VCaP (cell line): ENCODE results near the gene BIRC2.

ENCODE experiments used
- H3K27ac ChIP-seq: fragments of 450-650 bp; 2 replicates; pipeline ENCODE4 v1.5.1; 2017
- TF ChIP-seq, protein P1 (sequence below): fragments of 450-650 bp; conservative IDR thresholded peaks from 2 replicates; pipeline ENCODE4 v1.5.1; 2017; ENCODE audit warnings: mild to moderate bottlenecking, moderate library complexity

The BIRC2 gene

DNA sequence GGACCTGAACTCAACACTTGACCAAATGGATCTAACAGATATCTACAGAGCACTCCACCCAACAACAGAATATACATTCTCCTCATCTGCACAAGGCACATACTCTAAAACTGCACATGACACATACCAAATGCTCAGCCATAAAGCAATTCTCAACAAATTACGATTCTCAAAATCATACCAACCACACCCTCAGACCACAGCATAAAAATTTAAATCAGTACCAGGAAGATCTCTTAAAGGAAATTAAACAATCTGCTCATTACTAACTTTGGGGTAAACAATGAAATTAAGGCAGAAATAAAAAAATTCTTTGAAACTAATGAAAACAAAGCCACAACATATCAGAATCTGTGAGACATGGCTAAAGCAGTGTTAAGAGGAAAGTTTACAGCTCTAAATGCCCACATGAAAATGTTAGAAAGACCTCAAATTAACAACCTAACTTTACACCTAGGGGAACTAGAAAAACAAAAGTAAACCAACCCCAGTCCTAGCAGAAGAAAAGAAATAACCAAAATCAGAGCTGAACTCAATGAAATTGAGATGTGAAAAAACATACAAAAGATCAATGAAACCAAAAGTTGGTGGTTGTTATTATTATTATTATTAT is 68.4 kb downstream of the BIRC2 start:
- no peak overlapping the region for H3K27ac ChIP-seq
- TF ChIP-seq, protein P1, sequence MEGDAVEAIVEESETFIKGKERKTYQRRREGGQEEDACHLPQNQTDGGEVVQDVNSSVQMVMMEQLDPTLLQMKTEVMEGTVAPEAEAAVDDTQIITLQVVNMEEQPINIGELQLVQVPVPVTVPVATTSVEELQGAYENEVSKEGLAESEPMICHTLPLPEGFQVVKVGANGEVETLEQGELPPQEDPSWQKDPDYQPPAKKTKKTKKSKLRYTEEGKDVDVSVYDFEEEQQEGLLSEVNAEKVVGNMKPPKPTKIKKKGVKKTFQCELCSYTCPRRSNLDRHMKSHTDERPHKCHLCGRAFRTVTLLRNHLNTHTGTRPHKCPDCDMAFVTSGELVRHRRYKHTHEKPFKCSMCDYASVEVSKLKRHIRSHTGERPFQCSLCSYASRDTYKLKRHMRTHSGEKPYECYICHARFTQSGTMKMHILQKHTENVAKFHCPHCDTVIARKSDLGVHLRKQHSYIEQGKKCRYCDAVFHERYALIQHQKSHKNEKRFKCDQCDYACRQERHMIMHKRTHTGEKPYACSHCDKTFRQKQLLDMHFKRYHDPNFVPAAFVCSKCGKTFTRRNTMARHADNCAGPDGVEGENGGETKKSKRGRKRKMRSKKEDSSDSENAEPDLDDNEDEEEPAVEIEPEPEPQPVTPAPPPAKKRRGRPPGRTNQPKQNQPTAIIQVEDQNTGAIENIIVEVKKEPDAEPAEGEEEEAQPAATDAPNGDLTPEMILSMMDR = no peak

DNA sequence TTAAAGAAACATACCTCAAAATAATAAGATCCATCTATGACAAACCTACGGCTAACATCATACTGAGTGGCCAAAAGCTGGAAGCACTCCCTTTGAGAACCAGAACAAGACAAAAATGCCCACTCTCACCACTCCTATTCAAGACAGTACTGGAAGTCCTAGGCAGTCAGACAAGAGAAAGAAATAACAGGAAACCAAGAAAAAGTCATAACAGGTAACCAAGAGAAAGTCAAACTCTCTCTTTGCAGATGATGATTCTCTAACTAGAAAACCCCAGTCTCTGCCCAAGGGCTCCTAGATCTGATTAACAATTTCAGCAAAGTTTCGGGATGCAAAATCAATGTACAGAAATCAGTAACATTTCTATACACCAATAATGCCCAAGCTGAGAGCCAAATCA is 70.0 kb downstream of the BIRC2 start:
- H3K27ac ChIP-seq = no peak overlapping the region
- TF ChIP-seq, protein P1 = no peak

DNA sequence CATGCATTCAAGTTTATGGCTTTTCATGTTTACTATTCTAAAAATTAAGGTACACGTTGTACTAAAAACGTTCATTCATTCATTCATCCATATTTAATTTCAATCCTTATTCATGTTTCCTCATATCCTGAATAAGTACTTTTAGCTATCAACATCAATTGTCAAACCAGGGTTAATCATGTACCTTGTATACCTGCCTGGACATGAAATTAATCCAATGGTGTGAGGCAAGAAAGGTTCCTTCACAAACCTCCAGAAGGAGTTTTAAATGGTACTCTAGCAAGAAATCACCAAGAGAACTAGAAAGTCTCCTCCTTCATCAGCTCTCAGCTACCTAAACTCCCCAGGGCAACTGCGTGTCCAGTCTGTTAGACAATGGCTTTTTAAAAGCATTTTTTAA is 72.2 kb downstream of the BIRC2 start:
- no peak overlapping the region for H3K27ac ChIP-seq
- TF ChIP-seq, protein P1 = no peak

DNA sequence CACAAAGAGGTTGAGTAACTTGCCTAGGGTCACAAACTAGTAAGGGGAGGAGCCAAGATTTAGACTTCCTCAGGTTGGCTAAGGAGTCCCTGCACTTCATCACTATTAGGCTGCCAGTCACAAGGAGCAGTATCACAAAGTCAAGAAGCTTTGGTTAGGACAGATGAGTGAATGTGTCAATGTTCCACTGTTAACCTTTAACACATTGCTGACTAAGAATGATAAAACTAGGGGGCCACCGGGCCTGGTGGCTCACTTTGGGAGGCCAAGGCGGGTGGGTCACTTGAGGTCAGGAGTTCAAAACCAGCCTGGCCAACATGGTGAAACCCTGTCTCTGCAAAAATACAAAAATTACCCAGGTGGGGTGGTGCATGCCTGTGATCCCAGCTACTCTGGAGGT is 73.5 kb downstream of the BIRC2 start:
- TF ChIP-seq, protein P1 = no peak
- no peak overlapping the region for H3K27ac ChIP-seq

DNA sequence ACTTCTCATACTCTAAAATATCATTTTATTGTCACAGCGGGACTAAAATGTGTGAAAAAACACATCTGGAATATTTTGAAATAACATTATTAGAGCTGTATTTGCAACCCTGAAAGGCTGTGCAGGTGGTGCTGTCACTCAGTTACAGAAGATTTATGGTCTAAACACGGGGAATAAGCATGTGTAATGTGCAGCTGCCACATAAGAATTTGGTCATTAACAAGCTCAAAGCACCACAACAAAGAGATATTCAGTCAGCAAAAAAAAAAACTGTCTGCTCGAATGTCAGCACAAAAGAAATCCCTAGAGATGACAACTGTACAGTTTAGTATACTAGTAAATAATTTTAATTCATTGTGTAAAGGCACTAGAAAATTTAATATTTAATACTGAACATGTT is 74.2 kb downstream of the BIRC2 start:
- TF ChIP-seq, protein P1 = no peak
- no peak overlapping the region for H3K27ac ChIP-seq

DNA sequence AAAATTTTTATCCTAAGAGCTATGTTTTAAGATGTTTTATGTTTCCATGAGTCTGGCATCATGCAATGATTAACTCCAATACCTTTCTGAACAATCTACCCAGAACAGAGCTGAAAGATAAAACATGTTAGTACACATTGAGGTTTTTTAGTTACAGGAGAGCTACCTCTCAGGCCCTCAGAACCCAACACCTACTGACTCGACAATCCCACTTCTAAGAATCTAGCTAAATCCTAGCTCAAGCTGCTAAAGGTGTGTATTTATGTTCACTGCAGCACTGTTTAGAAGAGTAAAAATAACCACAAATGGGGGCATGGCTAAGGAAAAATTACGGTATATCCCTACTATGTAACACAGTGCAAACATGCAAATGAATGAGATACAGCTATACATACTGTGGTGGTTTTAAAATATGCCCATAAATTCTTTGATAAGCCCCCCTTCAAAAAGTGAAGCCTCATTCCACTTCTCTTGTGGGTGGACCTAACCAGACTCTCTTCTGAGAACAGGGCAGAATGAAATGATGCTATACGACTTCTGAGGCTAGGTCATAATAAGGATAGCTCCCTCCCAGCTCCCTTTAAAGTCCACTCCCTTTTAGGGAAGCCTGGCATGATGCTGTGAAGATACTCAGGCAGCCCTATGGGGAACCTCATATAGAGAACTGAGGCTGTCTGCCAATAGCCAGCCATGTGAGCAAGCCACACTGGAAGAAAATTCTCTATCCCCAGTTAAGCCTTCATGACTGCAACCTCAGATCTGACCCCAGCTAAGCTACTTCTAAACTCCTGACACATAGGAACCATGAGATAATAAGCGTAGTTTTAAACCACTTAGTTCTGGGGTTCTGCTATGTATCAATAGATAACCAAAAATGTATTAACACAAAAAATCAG is 76.1 kb downstream of the BIRC2 start:
- H3K27ac ChIP-seq = no peak overlapping the region
- TF ChIP-seq, protein P1 = no peak

DNA sequence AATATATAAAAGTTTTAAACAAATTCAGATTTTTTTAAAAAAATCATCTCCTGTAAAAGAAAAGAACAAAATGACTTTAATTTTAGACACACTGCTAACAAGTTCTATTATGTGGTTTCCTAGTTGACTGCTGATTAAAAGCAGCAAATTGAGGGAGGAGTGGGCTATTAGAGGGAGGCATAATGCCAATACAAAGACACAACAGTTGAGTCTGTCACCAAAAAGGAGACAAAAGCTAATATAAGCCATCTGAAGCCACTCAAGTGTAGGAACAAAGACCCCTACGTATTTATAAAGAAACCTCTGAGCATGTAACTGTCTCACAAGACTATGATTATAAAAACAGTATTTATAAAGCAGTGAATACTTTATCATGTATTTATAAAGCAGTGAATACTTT is 76.9 kb downstream of the BIRC2 start:
- TF ChIP-seq, protein P1 = no peak
- no peak overlapping the region for H3K27ac ChIP-seq
